HG03159 (cell line): Measurements from ENCODE around the gene CEP19.

Source experiments
- ATAC-seq: cut with Tn5 transposase; IDR thresholded peaks from one replicate; pipeline ENCODE4 v1.9.1; 2021; ENCODE audit warnings: mild to moderate bottlenecking, moderate library complexity; ENCODE audit not compliant: unreplicated experiment

Gene CEP19

GRCh38 chr3:196667056-196667825 lies 44.8 kb downstream of the CEP19 start:
- ATAC-seq: no peak

DNA sequence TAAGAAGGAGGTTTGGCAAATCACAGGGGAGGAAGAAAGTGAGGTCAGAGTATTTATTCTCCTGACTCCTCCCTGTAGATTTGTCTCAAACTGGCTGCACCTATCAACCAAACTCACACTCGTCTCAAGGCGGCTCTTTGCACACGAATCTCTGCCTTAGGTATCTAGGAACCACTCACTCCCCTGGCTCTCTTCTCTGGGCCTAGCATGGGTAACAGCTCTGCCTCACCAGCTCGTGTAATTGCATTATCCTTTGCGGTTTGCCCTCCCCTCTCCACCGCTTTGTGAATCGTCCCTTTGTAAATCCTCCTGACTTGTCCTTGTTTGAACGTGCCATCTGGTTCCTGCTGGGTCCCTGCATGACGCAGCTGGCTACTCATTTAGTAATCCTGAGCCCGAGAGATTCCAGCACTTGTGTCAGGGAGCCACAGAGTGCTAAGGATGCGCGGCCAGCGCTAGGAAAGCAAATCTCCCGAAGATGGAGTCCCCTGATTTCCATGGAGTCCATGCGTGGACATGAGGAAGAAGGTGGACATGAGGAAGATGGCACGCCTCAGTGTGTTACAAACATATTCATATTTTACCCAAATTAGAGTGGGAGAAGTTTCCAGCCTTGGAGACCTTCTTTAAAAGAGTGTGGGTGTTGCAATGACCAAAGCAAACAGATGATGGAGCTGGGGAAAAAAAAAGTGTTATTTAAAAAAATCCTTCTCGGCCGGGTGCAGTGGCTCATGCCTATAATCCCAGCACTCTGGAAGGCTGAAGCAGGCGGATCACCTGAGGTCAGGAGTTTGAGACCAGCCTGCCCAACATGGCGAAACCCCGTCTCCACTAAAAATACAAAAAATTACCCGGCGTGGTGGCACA lies 45.8 kb downstream of the CEP19 start:
- no peak for ATAC-seq

DNA sequence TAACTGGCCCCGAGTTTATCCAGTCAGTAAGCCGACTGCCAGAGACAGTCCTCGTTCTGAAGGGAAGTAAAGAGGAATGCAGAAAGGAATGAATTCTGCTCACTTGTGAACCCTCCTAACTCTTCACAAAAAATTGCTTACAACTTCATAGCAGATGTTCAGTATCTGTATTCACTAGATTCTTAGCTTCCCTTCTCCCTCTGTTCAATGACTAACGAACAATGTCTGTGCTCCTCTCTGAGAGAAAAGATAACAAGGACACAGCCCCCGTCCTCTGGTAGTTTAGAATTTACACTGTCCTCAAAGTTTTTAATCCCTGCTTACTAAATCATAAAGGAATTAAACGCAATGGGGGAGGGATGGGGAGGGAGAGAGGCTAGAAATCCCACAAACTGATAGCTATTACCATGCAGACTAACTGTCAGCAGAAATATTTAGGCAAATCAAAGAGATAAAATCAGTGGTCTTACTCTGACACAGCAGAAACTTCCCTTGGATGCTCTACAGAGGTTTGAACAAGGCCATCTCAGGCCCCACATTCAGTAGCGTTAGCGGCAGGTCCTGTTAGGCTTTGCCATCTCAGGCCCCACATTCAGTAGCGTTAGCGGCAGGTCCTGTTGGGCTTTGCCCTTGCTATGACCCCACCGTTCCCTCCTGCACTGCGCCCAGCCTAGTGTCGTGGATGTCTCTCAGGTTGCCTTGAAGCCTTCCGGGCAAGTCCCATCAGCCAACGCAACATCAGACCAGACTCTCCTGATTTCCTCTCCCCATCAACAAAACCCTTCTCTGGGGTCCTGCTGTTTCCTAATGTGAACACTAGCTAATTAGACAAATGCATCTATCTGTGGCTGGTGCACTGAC lies 49.1 kb downstream of the CEP19 start:
- no peak for ATAC-seq

- no peak for ATAC-seq
These were observed 50.0 kb downstream of the CEP19 start for GRCh38 chr3:196662033-196662432.

DNA sequence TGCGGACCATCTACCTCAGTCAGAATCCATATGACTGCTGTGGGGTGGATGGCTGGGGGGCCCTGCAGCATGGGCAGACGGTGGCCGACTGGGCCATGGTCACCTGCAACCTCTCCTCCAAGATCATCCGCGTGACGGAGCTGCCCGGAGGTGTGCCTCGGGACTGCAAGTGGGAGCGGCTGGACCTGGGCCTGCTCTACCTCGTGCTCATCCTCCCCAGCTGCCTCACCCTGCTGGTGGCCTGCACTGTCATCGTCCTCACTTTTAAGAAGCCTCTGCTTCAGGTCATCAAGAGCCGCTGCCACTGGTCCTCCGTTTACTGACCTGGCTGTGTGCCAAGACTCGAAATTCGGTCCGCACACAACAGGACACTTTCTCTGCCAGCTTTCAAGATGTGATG lies 50.6 kb downstream of the CEP19 start:
- ATAC-seq: no peak

GRCh38 chr3:196660381-196661166 lies 51.5 kb downstream of the CEP19 start:
- no peak for ATAC-seq

DNA sequence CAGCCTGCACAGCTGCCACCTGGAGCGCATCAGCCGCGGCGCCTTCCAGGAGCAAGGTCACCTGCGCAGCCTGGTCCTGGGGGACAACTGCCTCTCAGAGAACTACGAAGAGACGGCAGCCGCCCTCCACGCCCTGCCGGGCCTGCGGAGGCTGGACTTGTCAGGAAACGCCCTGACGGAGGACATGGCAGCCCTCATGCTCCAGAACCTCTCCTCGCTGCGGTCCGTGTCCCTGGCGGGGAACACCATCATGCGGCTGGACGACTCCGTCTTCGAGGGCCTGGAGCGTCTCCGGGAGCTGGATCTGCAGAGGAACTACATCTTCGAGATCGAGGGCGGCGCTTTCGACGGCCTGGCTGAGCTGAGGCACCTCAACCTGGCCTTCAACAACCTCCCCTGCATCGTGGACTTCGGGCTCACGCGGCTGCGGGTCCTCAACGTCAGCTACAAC lies 52.1 kb downstream of the CEP19 start:
- ATAC-seq: no peak
